Kidney glomerular epithelial cell (primary cell): ENCODE results near the gene INTS1.
"Not testable (repeated sequence)": the region's sequence is repeated elsewhere in the genome, so short reads cannot be mapped to it uniquely, and the experiment has no call there.

ENCODE experiments used
- DNase-seq: peaks from one replicate; lab custom pipeline; 2025; lab: John Stamatoyannopoulos, UW

Gene INTS1

DNA sequence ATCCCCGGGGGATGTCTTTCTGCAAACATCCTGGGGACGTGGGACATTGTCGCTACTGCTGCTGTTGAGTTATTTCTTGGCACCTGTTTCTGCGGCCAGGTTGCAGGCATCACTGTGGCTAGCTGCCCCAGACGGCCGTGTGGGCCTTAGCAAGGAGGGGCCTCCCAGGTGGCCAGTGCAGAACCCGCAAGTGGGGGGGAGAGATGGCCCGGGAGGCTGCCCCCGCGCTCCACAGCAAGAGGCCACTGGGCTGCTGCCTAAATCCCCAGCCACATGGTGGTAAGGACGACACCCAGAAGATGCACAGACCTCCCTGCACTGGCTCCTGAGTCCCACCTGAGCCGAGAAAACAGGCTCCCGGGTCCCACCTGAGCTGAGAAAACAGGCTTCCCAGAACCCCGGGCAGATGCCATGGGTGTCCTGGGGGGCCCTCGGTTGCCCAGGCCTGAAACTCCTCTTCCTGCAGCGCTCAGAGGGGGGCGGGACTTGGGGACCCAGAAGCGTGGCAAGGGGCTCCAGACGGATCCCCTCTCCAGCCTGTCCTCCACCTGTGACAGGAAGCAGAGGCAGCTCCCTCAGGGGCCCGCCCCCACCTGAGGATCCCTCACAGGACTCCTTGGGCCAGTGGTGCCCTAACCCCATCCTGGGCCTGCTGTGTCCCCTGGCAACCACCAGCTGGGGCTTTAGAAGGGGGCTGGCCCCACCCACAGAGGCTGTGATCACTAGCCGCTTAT, 25.4 kb upstream of the INTS1 start:
- no peak for DNase-seq

DNA sequence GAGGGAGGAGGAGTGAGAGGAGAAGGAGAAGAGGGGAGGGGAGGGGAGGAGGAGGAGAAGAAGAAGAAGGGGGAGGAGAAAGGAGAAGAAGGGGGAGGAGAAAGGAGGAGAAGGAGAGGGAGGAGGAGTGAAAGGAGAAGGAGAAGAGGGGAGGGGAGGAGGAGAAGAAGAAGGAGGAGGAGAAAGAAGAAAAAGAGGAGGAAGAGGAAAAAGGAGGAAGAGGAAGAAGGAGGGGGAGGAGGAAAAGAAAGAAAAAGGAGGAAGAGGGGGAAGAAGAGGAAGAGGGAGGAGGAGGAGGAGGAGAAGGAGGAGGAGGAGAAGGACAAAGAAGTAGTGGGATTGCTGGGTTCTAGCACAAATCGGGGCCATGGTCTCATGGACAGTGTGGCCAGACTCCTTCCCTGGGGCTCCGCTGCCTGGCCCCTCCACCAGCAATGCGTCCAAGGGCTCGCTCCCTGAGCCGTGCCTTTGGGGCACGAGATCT, 22.1 kb upstream of the INTS1 start:
- no peak for DNase-seq

DNA sequence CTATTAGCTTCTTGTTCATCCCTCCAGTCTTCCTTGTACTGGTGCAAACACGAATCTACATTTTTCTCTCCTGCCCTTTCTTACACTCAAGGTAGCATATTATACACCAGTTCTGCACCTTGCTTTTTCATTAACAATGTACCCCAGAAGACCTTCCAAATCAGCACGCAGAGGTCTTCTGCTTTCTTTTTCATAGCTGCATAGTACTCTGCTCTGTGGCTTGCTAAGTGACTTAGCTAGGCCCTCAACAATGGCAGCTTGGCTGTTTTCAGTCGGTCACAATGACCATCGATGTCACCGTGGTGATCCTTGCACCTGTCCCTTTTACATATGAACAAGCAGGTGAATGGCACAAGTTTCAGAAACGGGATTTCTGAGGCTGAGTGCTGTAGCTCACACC, 21.2 kb upstream of the INTS1 start:
- no peak for DNase-seq

DNA sequence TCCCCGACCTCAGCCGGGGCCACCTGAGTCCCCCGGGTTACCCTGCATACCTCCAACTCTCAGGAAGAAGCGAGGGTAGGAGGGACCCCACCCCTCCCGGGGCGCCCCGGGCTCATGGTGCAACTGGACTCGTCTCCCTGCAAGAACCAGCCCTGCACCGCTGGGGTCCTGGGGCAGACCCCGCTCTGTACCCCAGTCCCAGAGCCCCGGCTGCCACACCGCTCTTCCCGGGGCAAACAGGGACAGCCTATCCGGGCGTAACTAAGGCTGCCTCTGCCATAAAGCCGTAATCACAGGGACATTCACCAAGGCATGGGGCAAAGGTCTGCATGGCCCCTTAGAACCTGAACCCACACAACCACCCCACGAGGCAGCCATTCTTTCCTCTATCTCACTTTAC, 19.7 kb upstream of the INTS1 start:
- DNase-seq = no peak

DNA sequence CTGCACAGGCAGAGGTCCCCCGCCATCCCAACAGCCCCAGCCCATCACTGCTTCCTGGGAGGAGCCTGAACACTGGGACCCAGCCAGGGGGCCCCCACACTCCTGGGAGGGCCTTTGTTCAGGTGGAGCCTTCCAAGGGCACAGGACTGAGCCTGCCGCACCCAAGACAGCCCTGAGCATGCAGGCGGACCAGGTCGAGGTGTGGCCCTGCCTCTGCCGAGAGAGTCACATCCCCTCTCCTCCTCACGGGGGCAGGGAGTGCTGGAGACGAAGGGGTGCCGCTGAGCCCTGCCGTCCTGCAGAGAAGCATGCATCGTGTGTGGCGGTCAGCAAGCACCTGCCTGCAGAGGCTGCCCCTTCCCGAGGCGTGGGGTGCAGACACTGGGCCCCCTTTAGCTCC, 19.0 kb upstream of the INTS1 start:
- DNase-seq = no peak

GRCh38 chr7:1521456-1521855, 17.3 kb upstream of the INTS1 start:
- no peak for DNase-seq

DNA sequence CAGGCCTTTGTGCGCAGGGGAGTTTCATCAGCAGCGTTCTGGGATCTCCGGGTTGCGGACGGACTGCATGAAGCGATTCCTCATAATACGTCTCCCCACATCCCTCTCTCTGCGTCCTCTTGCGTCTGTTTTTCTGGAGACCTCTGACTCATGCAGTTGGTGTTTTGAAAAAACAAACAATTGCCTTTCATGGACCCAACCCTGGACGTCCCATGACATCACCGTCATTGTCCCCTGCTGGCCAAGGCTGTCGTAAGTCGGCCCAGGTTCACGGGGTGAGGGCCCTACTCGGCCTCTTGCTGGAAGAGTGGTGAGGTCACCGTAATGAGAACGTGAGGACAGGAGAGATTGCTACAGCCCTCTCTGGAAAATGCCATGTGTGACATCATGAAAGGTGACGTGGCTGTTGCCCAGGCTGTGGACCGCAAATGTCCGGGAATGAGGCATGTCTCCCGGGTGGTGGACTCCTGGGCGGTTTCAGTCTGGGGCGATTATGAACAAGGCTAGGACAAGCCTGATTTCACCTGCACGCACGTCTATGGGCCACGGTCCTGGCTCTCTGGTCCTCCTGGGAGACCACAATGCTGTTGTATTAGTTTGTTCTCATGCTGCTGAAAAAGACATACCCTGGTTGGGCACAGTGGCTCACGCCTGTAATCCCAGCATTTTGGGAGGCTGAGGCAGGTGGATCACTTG, 16.5 kb upstream of the INTS1 start:
- DNase-seq = no peak

DNA sequence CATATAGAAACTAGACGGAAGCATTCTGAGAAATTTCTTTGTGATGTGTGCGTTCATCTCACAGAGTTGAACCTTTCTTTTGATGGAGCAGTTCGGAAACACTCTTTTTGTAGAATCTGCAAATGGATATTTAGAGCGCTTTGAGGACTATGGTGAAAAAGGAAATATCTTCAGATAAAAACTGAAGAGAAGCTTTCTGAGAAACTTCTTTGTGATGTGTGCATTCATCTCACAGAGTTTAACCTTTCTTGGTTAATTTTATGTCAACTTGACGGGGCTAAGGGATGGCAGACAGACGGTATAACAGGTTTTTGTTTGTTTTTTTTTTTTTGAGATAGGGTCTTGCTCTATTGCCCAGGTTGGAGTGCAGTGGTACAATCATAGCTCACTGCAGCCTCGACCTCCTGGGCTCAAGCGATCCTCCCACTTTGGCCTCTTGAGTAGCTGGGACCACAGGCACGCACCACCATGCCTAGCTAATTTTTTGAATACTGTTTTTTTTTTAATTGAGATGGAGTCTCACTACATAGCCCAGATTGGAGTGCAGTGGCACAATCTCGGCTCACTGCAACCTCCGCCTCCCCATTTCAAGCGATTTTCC, 15.2 kb upstream of the INTS1 start:
- DNase-seq = not testable (repeated sequence)

- no peak for DNase-seq
Measured at GRCh38 chr7:1516586-1517251, 12.5 kb upstream of the INTS1 start.

GRCh38 chr7:1515509-1515967, 11.3 kb upstream of the INTS1 start:
- not testable (repeated sequence) for DNase-seq

GRCh38 chr7:1514995-1515401, 10.8 kb upstream of the INTS1 start:
- DNase-seq = no peak

DNA sequence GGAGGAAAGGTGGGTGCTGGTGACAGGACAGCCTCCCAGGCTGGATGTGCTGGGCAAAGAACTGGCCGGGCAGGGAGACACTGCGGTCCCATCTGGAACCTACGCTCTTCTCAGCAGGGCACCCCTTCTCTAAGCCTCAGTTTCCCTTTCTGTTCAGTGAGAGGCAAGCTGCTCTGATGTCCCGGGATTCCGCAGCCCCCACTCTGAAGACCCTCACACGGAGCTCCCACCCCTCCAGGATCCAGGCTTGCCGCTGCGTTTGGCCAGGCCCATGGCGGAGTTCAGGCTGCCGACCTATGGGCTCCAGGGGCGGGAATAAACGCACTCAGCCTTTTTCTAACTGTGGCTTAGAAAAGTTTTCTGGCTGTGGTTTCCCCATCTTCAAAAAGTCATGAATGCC, 10.2 kb upstream of the INTS1 start:
- DNase-seq = no peak

DNA sequence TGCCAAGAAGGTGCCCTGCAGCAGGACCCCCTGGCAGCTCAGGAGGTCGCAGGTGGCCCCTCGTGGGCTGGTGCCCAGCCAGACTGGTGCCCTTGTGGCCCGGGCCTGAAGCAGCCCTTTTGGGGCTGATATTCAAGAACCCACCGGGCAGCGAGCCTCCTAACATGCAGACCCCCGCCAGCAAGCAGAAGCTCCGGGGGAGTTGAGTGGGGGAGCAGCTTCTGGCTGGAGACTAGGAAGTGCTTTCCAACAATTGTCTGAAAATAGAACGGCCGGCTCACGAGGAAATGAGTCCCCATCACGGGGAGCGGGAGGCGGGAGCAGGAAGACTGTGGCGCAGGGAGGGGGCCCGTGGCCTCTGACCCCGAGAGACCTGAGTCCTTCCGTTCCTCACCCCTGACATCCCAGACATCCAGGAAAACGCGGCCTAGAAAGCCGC, 9.5 kb upstream of the INTS1 start:
- DNase-seq = no peak

- DNase-seq = no peak
Measured at GRCh38 chr7:1512781-1513656, 8.8 kb upstream of the INTS1 start.

DNA sequence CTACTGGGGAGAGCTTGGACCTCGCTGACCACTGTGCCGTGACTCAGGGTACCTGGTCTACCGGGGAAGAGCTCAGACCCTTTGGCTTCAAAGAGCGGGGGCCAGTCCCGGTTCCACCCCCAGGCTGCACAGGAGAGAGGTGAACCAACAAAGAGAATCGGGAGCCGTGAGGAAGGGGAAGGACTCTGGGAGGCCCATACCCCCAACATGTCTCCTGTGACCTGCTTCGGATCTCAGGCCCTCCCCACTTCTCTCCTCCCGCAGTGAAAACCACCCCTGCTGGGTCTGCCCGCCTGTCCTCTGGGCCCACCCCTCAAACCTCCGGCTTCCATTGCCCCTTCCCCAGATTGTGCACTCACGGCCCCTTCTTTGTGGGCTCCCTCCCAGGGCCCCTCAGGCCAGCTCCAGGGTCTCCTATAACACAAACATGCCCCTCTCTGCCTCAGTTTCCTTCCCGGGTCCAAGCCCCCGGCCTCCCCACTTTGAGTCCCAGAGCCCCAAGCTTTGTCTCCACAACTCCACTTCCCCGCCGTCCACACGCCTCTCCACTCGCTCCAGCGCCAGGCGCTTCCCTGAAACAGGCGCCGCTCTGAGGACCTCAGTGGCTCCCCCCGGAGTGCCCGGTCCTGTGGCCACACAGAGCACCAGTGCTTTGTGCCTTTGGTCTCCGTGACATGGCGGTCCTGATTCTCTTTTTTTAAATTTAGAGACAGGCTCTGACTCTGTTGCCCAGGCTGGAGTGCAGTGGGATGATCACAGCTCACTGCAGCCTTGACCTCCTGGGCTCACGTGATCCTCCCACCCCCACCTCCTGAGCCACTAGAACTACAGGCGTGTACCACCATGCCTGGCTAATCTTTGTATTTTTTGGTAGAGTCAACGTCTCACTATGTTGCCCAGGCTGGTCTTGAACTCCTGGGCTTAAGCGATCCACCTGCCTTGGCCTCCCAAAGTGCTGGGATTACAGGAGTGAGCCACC, 7.5 kb upstream of the INTS1 start:
- no peak for DNase-seq

GRCh38 chr7:1510780-1511154, 6.6 kb upstream of the INTS1 start:
- DNase-seq = no peak

- no peak for DNase-seq
Measured at GRCh38 chr7:1509226-1509625, 5.0 kb upstream of the INTS1 start.

GRCh38 chr7:1508277-1508758, 4.1 kb upstream of the INTS1 start:
- DNase-seq = no peak

GRCh38 chr7:1505731-1506550, 1.8 kb upstream of the INTS1 start:
- no peak for DNase-seq
